Endothelial cell of umbilical vein (primary cell): Measurements from ENCODE around the gene OR4N2.
"Not testable (repeated sequence)": the region's sequence is repeated elsewhere in the genome, so short reads cannot be mapped to it uniquely, and the experiment has no call there.

Experiments used
- EZH2 ChIP-seq: IDR thresholded peaks from 2 replicates; pipeline ENCODE4 v1.6.1; 2012; ENCODE audit warnings: borderline replicate concordance, low read depth, mild to moderate bottlenecking, moderate library complexity, low read length, inconsistent platforms; ENCODE audit not compliant: severe bottlenecking
- MYC ChIP-seq: IDR thresholded peaks from one replicate; pipeline ENCODE4 v1.6.1; 2011; ENCODE audit warnings: mild to moderate bottlenecking, low read depth, low read length
- POLR2A ChIP-seq: IDR thresholded peaks from 2 replicates; pipeline ENCODE4 v1.6.1; 2012; ENCODE audit warnings: low read depth, mild to moderate bottlenecking, control low read depth, low read length
- POLR2AphosphoS5 ChIP-seq: IDR thresholded peaks from 2 replicates; pipeline ENCODE4 v1.6.1; 2012; ENCODE audit warnings: low read depth, mild to moderate bottlenecking, control low read depth, low read length, moderate library complexity; ENCODE audit not compliant: insufficient read depth

- TF ChIP-seq EZH2, POLR2A, POLR2AphosphoS5, MYC: not testable (repeated sequence)
These were observed 32.1 kb upstream of the OR4N2 start for GRCh38 chr14:19771491-19771890.
